Tibial nerve (tissue), 4 donors: ENCODE data around the gene MPRIP.
"Not testable (repeated sequence)": the region's sequence is repeated elsewhere in the genome, so short reads cannot be mapped to it uniquely, and the experiment has no call there.

ENCODE experiments used
- EP300 ChIP-seq, 2 donors: sonication (generic); formaldehyde crosslinking; IDR thresholded peaks; one replicate each; pipeline ENCODE4 v1.6.1; 2017; ENCODE audit warnings: antibody characterized with exemption in 2 of 2, mild to moderate bottlenecking in 1 of 2
- POLR2A ChIP-seq, 2 donors: fragments of 450-650 bp; IDR thresholded peaks; one replicate each; pipeline ENCODE4 v1.6.1; 2017; ENCODE audit warnings: antibody characterized with exemption in 2 of 2, mild to moderate bottlenecking in 2 of 2, moderate library complexity in 2 of 2
- TF ChIP-seq, protein P1 (sequence below), 5 experiments: fragments of 200-600 bp in 3 of 5; fragments of 450-650 bp in 2 of 5; sonication (generic) in 3 of 5; IDR thresholded peaks; one replicate each; pipeline ENCODE4 v1.5.1; 2016 to 2019; ENCODE audit warnings: antibody characterized with exemption in 5 of 5, mild to moderate bottlenecking in 3 of 5, moderate library complexity in 2 of 5

GRCh38 chr17:17002731-17003715 is 39.2 kb upstream of the MPRIP start:
- TF ChIP-seq, protein P1, sequence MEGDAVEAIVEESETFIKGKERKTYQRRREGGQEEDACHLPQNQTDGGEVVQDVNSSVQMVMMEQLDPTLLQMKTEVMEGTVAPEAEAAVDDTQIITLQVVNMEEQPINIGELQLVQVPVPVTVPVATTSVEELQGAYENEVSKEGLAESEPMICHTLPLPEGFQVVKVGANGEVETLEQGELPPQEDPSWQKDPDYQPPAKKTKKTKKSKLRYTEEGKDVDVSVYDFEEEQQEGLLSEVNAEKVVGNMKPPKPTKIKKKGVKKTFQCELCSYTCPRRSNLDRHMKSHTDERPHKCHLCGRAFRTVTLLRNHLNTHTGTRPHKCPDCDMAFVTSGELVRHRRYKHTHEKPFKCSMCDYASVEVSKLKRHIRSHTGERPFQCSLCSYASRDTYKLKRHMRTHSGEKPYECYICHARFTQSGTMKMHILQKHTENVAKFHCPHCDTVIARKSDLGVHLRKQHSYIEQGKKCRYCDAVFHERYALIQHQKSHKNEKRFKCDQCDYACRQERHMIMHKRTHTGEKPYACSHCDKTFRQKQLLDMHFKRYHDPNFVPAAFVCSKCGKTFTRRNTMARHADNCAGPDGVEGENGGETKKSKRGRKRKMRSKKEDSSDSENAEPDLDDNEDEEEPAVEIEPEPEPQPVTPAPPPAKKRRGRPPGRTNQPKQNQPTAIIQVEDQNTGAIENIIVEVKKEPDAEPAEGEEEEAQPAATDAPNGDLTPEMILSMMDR (IDR thresholded peaks at IDR 0.05) = not testable (repeated sequence)
- not testable (repeated sequence) for TF ChIP-seq POLR2A, EP300 (IDR thresholded peaks at IDR 0.05)
